HG03175 (cell line): ENCODE measurements around the gene EHD2.
A peak's percentile ranks its signal among the peaks of the same experiment; 100 is the strongest.
"Not testable (repeated sequence)": the region's sequence is repeated elsewhere in the genome, so short reads cannot be mapped to it uniquely, and the experiment has no call there.

Experiments
- ATAC-seq: cut with Tn5 transposase; IDR thresholded peaks from one replicate; pipeline ENCODE4 v1.9.1; 2021; ENCODE audit warnings: mild to moderate bottlenecking, moderate library complexity; ENCODE audit not compliant: unreplicated experiment

Gene EHD2

GRCh38 chr19:47765523-47766358 is 52.5 kb downstream of the EHD2 start:
- ATAC-seq, result no peak

- no peak for ATAC-seq
These were observed 53.1 kb downstream of the EHD2 start for GRCh38 chr19:47766359-47766620.

- ATAC-seq, result no peak
These were observed 53.4 kb downstream of the EHD2 start for GRCh38 chr19:47766670-47767069.

- no peak for ATAC-seq
These were observed 54.1 kb downstream of the EHD2 start for GRCh38 chr19:47767349-47767748.

- ATAC-seq, result no peak
These were observed 55.4 kb downstream of the EHD2 start for GRCh38 chr19:47768604-47769003.

GRCh38 chr19:47769534-47769933 is 56.3 kb downstream of the EHD2 start:
- ATAC-seq, result no peak

GRCh38 chr19:47771291-47771690 is 58.1 kb downstream of the EHD2 start:
- ATAC-seq, result not testable (repeated sequence)

- no peak for ATAC-seq
These were observed 63.3 kb downstream of the EHD2 start for GRCh38 chr19:47776568-47776967.

- not testable (repeated sequence) for ATAC-seq
These were observed 64.2 kb downstream of the EHD2 start for GRCh38 chr19:47777245-47778048.

- ATAC-seq, result peak; percentile 77
These were observed 65.1 kb downstream of the EHD2 start, which contains the start of gene SELENOW for GRCh38 chr19:47778049-47778953. SELENOW (plus strand) TSS chr19:47778703; CDS start chr19:47778786, 83 bp downstream.

GRCh38 chr19:47778954-47779351 is 65.7 kb downstream of the EHD2 start:
- ATAC-seq, result peak; percentile 11

GRCh38 chr19:47779524-47780214 is 66.4 kb downstream of the EHD2 start:
- ATAC-seq, result no peak

GRCh38 chr19:47780215-47780551 is 67.0 kb downstream of the EHD2 start:
- no peak for ATAC-seq

GRCh38 chr19:47781590-47782262 is 68.5 kb downstream of the EHD2 start:
- ATAC-seq, result no peak

GRCh38 chr19:47786566-47786965 is 73.3 kb downstream of the EHD2 start:
- no peak for ATAC-seq

- not testable (repeated sequence) for ATAC-seq
These were observed 74.1 kb downstream of the EHD2 start for GRCh38 chr19:47787307-47787706.

GRCh38 chr19:47789811-47790210 is 76.6 kb downstream of the EHD2 start:
- ATAC-seq, result not testable (repeated sequence)

- ATAC-seq, result no peak
These were observed 77.2 kb downstream of the EHD2 start for GRCh38 chr19:47790398-47790814.

GRCh38 chr19:47792616-47793015 is 79.4 kb downstream of the EHD2 start:
- ATAC-seq, result no peak
